Amniotic epithelial cell (primary cell): ENCODE data around the gene FAM124B.

ENCODE experiments used
- DNase-seq: peaks from one replicate; pipeline ENCODE4 v3.0.0-alpha.2; 2010; ENCODE audit warnings: low read depth

FAM124B gene

GRCh38 chr2:224381521-224382279 is 20.2 kb downstream of the FAM124B start:
- DNase-seq: no peak

GRCh38 chr2:224379986-224380385 is 21.9 kb downstream of the FAM124B start:
- no peak for DNase-seq

- DNase-seq: no peak
Observed at GRCh38 chr2:224379172-224379571, 22.7 kb downstream of the FAM124B start.

GRCh38 chr2:224378701-224379097 is 23.2 kb downstream of the FAM124B start:
- no peak for DNase-seq

GRCh38 chr2:224377751-224378700 is 23.9 kb downstream of the FAM124B start:
- DNase-seq: no peak

GRCh38 chr2:224372641-224373040 is 29.3 kb downstream of the FAM124B start:
- DNase-seq: no peak

GRCh38 chr2:224369028-224369632 is 32.8 kb downstream of the FAM124B start:
- DNase-seq: peak; percentile 30

GRCh38 chr2:224366267-224366844 is 35.6 kb downstream of the FAM124B start:
- DNase-seq: no peak

- no peak for DNase-seq
Observed at GRCh38 chr2:224365331-224365730, 36.6 kb downstream of the FAM124B start.

- DNase-seq: no peak
Observed at GRCh38 chr2:224363281-224363680, 38.6 kb downstream of the FAM124B start.

GRCh38 chr2:224362094-224362493 is 39.8 kb downstream of the FAM124B start:
- DNase-seq: no peak

GRCh38 chr2:224360801-224361251 is 41.1 kb downstream of the FAM124B start:
- DNase-seq: no peak

- DNase-seq: no peak
Observed at GRCh38 chr2:224359569-224359968, 42.3 kb downstream of the FAM124B start.

GRCh38 chr2:224357098-224357901 is 44.6 kb downstream of the FAM124B start:
- peak; percentile 52 for DNase-seq

GRCh38 chr2:224354632-224355211 is 47.2 kb downstream of the FAM124B start:
- no peak for DNase-seq

GRCh38 chr2:224350703-224351102 is 51.2 kb downstream of the FAM124B start:
- no peak for DNase-seq

GRCh38 chr2:224349396-224349795 is 52.5 kb downstream of the FAM124B start:
- DNase-seq: no peak

GRCh38 chr2:224347176-224348051 is 54.5 kb downstream of the FAM124B start:
- DNase-seq: no peak

- DNase-seq: no peak
Observed at GRCh38 chr2:224345492-224345891, 56.4 kb downstream of the FAM124B start.

- DNase-seq: no peak
Observed at GRCh38 chr2:224343226-224343625, 58.7 kb downstream of the FAM124B start.
